ENCODE results near the gene RANBP2.

DNA sequence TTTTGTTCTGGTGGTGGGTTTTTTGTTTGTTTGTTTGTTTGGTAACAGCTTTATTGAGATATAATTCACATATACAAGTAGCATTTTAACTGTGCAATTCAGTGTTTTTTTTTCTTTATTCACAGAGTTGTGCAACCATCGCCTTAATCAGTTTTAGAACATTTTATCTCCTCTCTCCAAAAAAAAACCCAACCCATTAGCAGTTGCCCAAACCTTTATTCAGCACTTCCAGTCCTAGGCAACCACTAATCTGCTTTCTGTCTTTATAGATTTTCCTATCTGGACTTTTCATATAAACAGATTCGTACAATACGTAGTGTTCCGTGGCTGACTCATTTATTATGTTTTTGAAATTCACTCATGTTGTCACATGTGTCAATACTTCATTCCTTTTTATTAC lies 106.0 kb downstream of the RANBP2 start:
- TF ChIP-seq, protein P1, sequence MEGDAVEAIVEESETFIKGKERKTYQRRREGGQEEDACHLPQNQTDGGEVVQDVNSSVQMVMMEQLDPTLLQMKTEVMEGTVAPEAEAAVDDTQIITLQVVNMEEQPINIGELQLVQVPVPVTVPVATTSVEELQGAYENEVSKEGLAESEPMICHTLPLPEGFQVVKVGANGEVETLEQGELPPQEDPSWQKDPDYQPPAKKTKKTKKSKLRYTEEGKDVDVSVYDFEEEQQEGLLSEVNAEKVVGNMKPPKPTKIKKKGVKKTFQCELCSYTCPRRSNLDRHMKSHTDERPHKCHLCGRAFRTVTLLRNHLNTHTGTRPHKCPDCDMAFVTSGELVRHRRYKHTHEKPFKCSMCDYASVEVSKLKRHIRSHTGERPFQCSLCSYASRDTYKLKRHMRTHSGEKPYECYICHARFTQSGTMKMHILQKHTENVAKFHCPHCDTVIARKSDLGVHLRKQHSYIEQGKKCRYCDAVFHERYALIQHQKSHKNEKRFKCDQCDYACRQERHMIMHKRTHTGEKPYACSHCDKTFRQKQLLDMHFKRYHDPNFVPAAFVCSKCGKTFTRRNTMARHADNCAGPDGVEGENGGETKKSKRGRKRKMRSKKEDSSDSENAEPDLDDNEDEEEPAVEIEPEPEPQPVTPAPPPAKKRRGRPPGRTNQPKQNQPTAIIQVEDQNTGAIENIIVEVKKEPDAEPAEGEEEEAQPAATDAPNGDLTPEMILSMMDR (IDR thresholded peaks at IDR 0.05), result no peak
- no peak for TF ChIP-seq ZFX (IDR thresholded peaks at IDR 0.05; ENCODE audit: borderline replicate concordance)
